ENCODE measurements around the gene WNT5B. TPM values are rescaled to one million over a fixed set of nuclear protein-coding genes. Genes with fewer than 3 reads are reported as not detected.

Gene WNT5B
- total and polyA plus RNA-seq, 2 of the 8 experiments (the other 6 are each of a cell fraction or from before 2014, with no cell fraction given): 0.91 to 1.2 TPM

DNA sequence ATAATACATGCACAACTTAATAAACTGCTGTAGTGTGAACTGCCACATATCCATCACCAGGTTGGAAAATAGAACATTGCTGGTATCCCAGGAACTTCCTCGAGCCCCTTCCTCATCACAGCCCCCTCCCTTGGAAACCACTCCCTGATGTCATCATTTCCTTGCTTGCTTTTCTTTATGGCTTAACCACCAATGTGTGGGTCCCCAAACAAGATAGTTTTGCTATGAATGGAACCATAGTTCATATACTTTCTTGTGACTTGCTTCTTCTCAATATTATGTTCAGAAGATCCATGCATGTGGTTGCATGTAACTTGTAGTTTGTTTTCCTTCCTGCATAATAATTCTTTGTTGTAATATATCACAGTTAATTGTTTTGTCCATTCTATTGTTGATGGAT is 8.9 kb upstream of the WNT5B start:
- DNase-seq (ENCODE audit: low read depth in 1 of 2, low spot score in 2 of 2) (no peak), FAIRE-seq (no peak)
- no peak overlapping the region for H2AK5ac ChIP-seq (ENCODE audit: low read depth, low read length)
- no peak overlapping the region for H3K27ac ChIP-seq (ENCODE audit: low read depth, low read length)
- H2BK5ac ChIP-seq (ENCODE audit: low read depth, low read length): no peak overlapping the region
- no peak overlapping the region for H3K9ac ChIP-seq (replicated peaks in 1 of 4; ENCODE audit: extremely low read depth in 1 of 4, low read depth in 3 of 4, low read length in 3 of 4)
- no peak overlapping the region for H4K8ac ChIP-seq (ENCODE audit: extremely low read depth, insufficient read depth, low read length)
- H2BK120ac ChIP-seq (replicated peaks; ENCODE audit: low read depth, low read length): no peak overlapping the region
- no peak overlapping the region for H2BK15ac ChIP-seq (ENCODE audit: low read length)
- no peak overlapping the region for H3K18ac ChIP-seq (ENCODE audit: extremely low read depth, low read length)
- H3K79me2 ChIP-seq (ENCODE audit: control insufficient read depth in 1 of 2, insufficient read depth in 2 of 2, low read length in 2 of 2): no peaks in the 10 kb centered on the region
- no peaks in the 10 kb centered on the region for H3K9me3 ChIP-seq (ENCODE audit: insufficient read depth in 2 of 2, low read depth in 1 of 2, low read length in 1 of 2)
- no peak overlapping the region for H2AFZ ChIP-seq (ENCODE audit: low read length)
- peaks cover 0 to 3% (median 1%) of the 10 kb centered on the region in 4 experiments; a peak in 4 of 7 replicates for H3K4me1 ChIP-seq (replicated peaks in 1 of 4; ENCODE audit: control insufficient read depth in 3 of 4, insufficient read depth in 4 of 4, low read length in 3 of 4)
- no peak overlapping the region for H3K56ac ChIP-seq (replicated peaks; ENCODE audit: insufficient read length, low read depth, low read length)
- H2BK20ac ChIP-seq (ENCODE audit: low read length): no peak overlapping the region
- H3K23me2 ChIP-seq (ENCODE audit: low read depth, low read length): no peaks in the 10 kb centered on the region
- H3K4ac ChIP-seq (replicated peaks; ENCODE audit: insufficient read length, low read depth, low read length): no peak overlapping the region
- no peaks in the 10 kb centered on the region for H4K20me1 ChIP-seq (replicated peaks in 1 of 2; ENCODE audit: control insufficient read depth in 1 of 2, insufficient read depth in 2 of 2, low read length in 2 of 2)
- no peak overlapping the region for H4K5ac ChIP-seq (ENCODE audit: insufficient read length, low read depth, low read length)
- H3K36me3 ChIP-seq (ENCODE audit: control insufficient read depth in 2 of 4, insufficient read depth in 4 of 4, low read length in 3 of 4): no peaks in the 10 kb centered on the region
- H3K4me2 ChIP-seq (ENCODE audit: insufficient read depth in 1 of 2, low read depth in 2 of 2, low read length in 2 of 2): no peak overlapping the region
- ChIA-PET POLR2A (ENCODE audit: partially characterized antibody) (no interaction called here), CTCF (ENCODE audit: partially characterized antibody) (no interaction called here)
- H3K27me3 ChIP-seq (replicated peaks in 1 of 4; ENCODE audit: control insufficient read depth in 3 of 4, extremely low read depth in 1 of 4, insufficient read depth in 3 of 4, low read length in 3 of 4): peaks cover 0 to 9% (median 2%) of the 10 kb centered on the region in 4 experiments; a peak in 3 of 7 replicates
- H3K23ac ChIP-seq (ENCODE audit: insufficient read length): no peak overlapping the region
- 77% methylated on average over 1 of the region's 1 CpG; no CpG with 5 or more reads in 1 of the 2 experiments for WGBS, 2 experiments (ENCODE audit: extremely low coverage in 1 of 2, insufficient coverage in 1 of 2, insufficient read length in 1 of 2, insufficient replicate concordance in 2 of 2, low coverage in 1 of 2, low lambda C conversion rate in 2 of 2, missing lambda C conversion rate in 1 of 2)
- no peaks in the 10 kb centered on the region for H3K79me1 ChIP-seq (ENCODE audit: low read depth, low read length)
- H2BK12ac ChIP-seq (ENCODE audit: low read depth, low read length): no peak overlapping the region
- no peak overlapping the region for H4K91ac ChIP-seq (replicated peaks; ENCODE audit: insufficient read length, low read length)
- H3K4me3 ChIP-seq (ENCODE audit: extremely low read depth in 1 of 4, insufficient read depth in 2 of 4, low read depth in 3 of 4, low read length in 4 of 4): no peak overlapping the region
- no peak overlapping the region for H3K14ac ChIP-seq (ENCODE audit: insufficient read length)
- TF ChIP-seq BACH1 (IDR thresholded peaks at IDR 0.05; ENCODE audit: low read length) (no peak), EGR1 (IDR thresholded peaks at IDR 0.05; ENCODE audit: borderline replicate concordance, low read depth, low read length) (no peak), MAFK (IDR thresholded peaks at IDR 0.05; ENCODE audit: low read depth, low read length) (no peak), EP300 (IDR thresholded peaks at IDR 0.05; ENCODE audit: borderline replicate concordance in 1 of 2, low read depth in 2 of 2, low read length in 2 of 2) (no peak), POLR2AphosphoS5 (IDR thresholded peaks at IDR 0.05; ENCODE audit: low read depth, low read length) (no peak), JUN (IDR thresholded peaks at IDR 0.05; ENCODE audit: low read depth, low read length) (no peak), SP1 (IDR thresholded peaks at IDR 0.05; ENCODE audit: low read depth, low read length) (no peak), FOSL1 (IDR thresholded peaks at IDR 0.05; ENCODE audit: insufficient read depth, low read depth, low read length) (no peak), BCL11A (IDR thresholded peaks at IDR 0.05; ENCODE audit: low read depth in 2 of 2, low read length in 2 of 2) (no peak), PHF8 (conservative IDR thresholded peaks at IDR 0.05; ENCODE audit: low read depth, low read length) (no peak)
- TF ChIP-seq, protein P1, sequence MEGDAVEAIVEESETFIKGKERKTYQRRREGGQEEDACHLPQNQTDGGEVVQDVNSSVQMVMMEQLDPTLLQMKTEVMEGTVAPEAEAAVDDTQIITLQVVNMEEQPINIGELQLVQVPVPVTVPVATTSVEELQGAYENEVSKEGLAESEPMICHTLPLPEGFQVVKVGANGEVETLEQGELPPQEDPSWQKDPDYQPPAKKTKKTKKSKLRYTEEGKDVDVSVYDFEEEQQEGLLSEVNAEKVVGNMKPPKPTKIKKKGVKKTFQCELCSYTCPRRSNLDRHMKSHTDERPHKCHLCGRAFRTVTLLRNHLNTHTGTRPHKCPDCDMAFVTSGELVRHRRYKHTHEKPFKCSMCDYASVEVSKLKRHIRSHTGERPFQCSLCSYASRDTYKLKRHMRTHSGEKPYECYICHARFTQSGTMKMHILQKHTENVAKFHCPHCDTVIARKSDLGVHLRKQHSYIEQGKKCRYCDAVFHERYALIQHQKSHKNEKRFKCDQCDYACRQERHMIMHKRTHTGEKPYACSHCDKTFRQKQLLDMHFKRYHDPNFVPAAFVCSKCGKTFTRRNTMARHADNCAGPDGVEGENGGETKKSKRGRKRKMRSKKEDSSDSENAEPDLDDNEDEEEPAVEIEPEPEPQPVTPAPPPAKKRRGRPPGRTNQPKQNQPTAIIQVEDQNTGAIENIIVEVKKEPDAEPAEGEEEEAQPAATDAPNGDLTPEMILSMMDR (IDR thresholded peaks at IDR 0.05; ENCODE audit: control extremely low read depth in 1 of 3, insufficient read depth in 1 of 3, low read depth in 1 of 3, low read length in 3 of 3): no peak
- TF ChIP-seq, protein P2, sequence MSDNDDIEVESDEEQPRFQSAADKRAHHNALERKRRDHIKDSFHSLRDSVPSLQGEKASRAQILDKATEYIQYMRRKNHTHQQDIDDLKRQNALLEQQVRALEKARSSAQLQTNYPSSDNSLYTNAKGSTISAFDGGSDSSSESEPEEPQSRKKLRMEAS (IDR thresholded peaks at IDR 0.05): no peak

Data from H1 (cell line).